DOHH2 (cell line): ENCODE measurements around the gene DGUOK.

ENCODE experiments used
- H3F3A ChIP-seq: fragments of 200-600 bp; sonication (generic), shearing (Covaris generic); 2 replicates; pipeline ENCODE4 v1.6.0; 2016; ENCODE audit warnings: antibody characterized with exemption, mild to moderate bottlenecking; ENCODE audit not compliant: control insufficient read depth, insufficient read depth
- H3K27ac ChIP-seq: fragments of 200-600 bp; sonication (generic); 2 replicates; pipeline ENCODE4 v1.5.1; 2014; ENCODE audit warnings: low read depth, mild to moderate bottlenecking, low read length, moderate library complexity
- H3K27me3 ChIP-seq: fragments of 200-600 bp; sonication (generic); 2 replicates; pipeline ENCODE4 v1.6.1; 2014; ENCODE audit warnings: mild to moderate bottlenecking, low read length, mixed read lengths; ENCODE audit not compliant: control insufficient read depth
- H3K36me3 ChIP-seq: fragments of 200-600 bp; sonication (generic); 2 replicates; pipeline ENCODE4 v1.6.1; 2014; ENCODE audit warnings: mild to moderate bottlenecking, low read length, moderate library complexity, mixed read lengths; ENCODE audit not compliant: control insufficient read depth
- H3K4me1 ChIP-seq: fragments of 200-600 bp; sonication (generic); 2 replicates; pipeline ENCODE4 v1.6.1; 2014; ENCODE audit warnings: mild to moderate bottlenecking, low read length, mixed read lengths; ENCODE audit not compliant: control insufficient read depth
- H3K4me2 ChIP-seq: fragments of 200-600 bp; sonication (generic); 2 replicates; pipeline ENCODE4 v1.6.0; 2014; ENCODE audit warnings: mild to moderate bottlenecking, low read length, moderate library complexity
- H3K4me3 ChIP-seq: fragments of 200-600 bp; sonication (generic); 2 replicates; pipeline ENCODE4 v1.5.1; 2014; ENCODE audit warnings: mild to moderate bottlenecking, low read length, mixed read lengths
- H3K79me2 ChIP-seq: fragments of 200-600 bp; sonication (generic); 2 replicates; pipeline ENCODE4 v1.6.1; 2014; ENCODE audit warnings: mild to moderate bottlenecking, low read length, mixed read lengths; ENCODE audit not compliant: control insufficient read depth
- H3K9me2 ChIP-seq: fragments of 200-600 bp; sonication (generic); replicated peaks from 2 replicates; pipeline ENCODE4 v1.6.1; 2014; ENCODE audit warnings: mild to moderate bottlenecking, low read length, mixed read lengths; ENCODE audit not compliant: control insufficient read depth
- H3K9me3 ChIP-seq: fragments of 200-600 bp; sonication (generic); 2 replicates; pipeline ENCODE4 v1.6.1; 2014; ENCODE audit warnings: antibody characterized with exemption, low read length, mixed read lengths; ENCODE audit not compliant: control insufficient read depth, insufficient read depth
- H4K20me1 ChIP-seq: fragments of 200-600 bp; sonication (generic); 2 replicates; pipeline ENCODE4 v1.6.0; 2014; ENCODE audit warnings: low read depth, mild to moderate bottlenecking, antibody characterized with exemption, low read length, moderate library complexity; ENCODE audit not compliant: control insufficient read depth, insufficient read depth
- EZH2phosphoT487 ChIP-seq: fragments of 200-600 bp; sonication (generic); IDR thresholded peaks from 2 replicates; pipeline ENCODE4 v1.6.1; 2017; ENCODE audit warnings: borderline replicate concordance, mild to moderate bottlenecking, antibody characterized with exemption, low read length, moderate library complexity, mixed read lengths
- TF ChIP-seq, protein P1 (sequence below): fragments of 200-600 bp; sonication (generic); IDR thresholded peaks from one replicate; pipeline ENCODE4 v1.5.1; 2014; ENCODE audit warnings: antibody characterized with exemption, mild to moderate bottlenecking, low read depth, low read length; ENCODE audit not compliant: poor library complexity, severe bottlenecking

DGUOK gene

GRCh38 chr2:73907840-73908452 lies 18.7 kb upstream of the DGUOK start:
- TF ChIP-seq, protein P1, sequence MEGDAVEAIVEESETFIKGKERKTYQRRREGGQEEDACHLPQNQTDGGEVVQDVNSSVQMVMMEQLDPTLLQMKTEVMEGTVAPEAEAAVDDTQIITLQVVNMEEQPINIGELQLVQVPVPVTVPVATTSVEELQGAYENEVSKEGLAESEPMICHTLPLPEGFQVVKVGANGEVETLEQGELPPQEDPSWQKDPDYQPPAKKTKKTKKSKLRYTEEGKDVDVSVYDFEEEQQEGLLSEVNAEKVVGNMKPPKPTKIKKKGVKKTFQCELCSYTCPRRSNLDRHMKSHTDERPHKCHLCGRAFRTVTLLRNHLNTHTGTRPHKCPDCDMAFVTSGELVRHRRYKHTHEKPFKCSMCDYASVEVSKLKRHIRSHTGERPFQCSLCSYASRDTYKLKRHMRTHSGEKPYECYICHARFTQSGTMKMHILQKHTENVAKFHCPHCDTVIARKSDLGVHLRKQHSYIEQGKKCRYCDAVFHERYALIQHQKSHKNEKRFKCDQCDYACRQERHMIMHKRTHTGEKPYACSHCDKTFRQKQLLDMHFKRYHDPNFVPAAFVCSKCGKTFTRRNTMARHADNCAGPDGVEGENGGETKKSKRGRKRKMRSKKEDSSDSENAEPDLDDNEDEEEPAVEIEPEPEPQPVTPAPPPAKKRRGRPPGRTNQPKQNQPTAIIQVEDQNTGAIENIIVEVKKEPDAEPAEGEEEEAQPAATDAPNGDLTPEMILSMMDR = peak; percentile 66
- no peak for TF ChIP-seq EZH2phosphoT487
- Histone ChIP-seq H3K4me3 (no peak overlapping the region), H3K4me1 (peaks cover 5% of the 10 kb centered on the region), H3K9me2 (no peaks in the 10 kb centered on the region), H3F3A (no peaks in the 10 kb centered on the region), H3K4me2 (no peak overlapping the region), H3K27me3 (no peaks in the 10 kb centered on the region), H3K79me2 (no peaks in the 10 kb centered on the region), H3K36me3 (no peaks in the 10 kb centered on the region), H3K27ac (no peak overlapping the region), H4K20me1 (no peaks in the 10 kb centered on the region), H3K9me3 (no peaks in the 10 kb centered on the region)

DNA sequence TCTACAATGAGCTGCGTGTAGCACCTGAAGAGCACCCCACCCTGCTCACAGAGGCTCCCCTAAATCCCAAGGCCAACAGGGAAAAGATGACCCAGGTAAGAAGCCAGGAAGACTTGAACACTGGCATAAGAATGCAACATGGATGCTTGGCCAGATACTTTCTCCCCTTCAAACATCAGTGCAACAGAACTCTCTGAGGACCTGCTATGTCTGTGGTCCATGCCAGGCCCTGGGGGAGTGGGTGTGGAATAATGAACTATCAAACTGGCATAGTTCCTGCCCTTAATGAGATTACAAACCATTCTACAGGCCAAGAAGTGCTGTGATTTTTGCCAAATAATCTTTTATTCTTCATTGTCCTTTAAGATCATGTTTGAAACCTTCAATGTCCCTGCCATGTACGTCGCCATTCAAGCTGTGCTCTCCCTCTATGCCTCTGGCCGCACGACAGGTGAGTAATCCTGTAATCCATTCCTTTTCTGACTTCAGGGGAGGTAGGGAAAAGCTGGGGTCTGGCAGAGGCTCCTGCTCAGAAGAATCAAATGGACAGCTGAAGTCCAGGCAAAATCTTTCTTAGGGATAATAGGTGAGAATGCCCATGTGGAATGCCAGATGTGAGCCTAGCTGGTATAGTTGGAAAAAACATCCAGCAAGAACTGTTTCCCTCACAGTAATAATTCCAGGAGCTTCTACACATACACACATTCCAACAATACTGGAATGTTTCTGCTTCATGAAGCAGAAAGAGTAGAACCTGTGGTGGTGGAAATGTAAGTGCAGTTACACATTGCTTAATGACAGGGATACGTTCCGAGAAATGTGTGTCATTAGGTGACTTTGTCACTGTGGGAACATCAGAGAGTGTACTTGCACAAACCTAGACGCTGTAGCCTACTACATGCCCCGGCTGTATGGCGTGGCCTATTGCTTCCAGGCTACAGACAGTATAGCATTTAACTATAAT lies 17.7 kb upstream of the DGUOK start:
- H3F3A ChIP-seq = no peaks in the 10 kb centered on the region
- no peak overlapping the region for H3K4me3 ChIP-seq
- H3K9me3 ChIP-seq = no peaks in the 10 kb centered on the region
- no peak overlapping the region for H3K4me2 ChIP-seq
- H3K4me1 ChIP-seq = peaks cover 5% of the 10 kb centered on the region
- no peaks in the 10 kb centered on the region for H3K9me2 ChIP-seq
- TF ChIP-seq, protein P1 = no peak
- TF ChIP-seq EZH2phosphoT487 = no peak
- H3K36me3 ChIP-seq = no peaks in the 10 kb centered on the region
- no peaks in the 10 kb centered on the region for H3K27me3 ChIP-seq
- H4K20me1 ChIP-seq = no peaks in the 10 kb centered on the region
- H3K79me2 ChIP-seq = no peaks in the 10 kb centered on the region
- H3K27ac ChIP-seq = no peak overlapping the region

GRCh38 chr2:73910873-73911547 lies 15.7 kb upstream of the DGUOK start:
- Histone ChIP-seq H3K4me1 (peaks cover 5% of the 10 kb centered on the region), H3K4me2 (no peak overlapping the region), H3K27ac (no peak overlapping the region), H3F3A (no peaks in the 10 kb centered on the region), H3K36me3 (no peaks in the 10 kb centered on the region), H3K4me3 (no peak overlapping the region), H3K79me2 (no peaks in the 10 kb centered on the region), H3K9me3 (no peaks in the 10 kb centered on the region), H3K27me3 (no peaks in the 10 kb centered on the region), H4K20me1 (no peaks in the 10 kb centered on the region), H3K9me2 (no peaks in the 10 kb centered on the region)
- TF ChIP-seq, protein P1 = no peak
- TF ChIP-seq EZH2phosphoT487 = no peak
